Thoracic aorta (tissue), 2 donors: ENCODE measurements around the gene RABL6. TPM values are rescaled to one million over a fixed set of nuclear protein-coding genes. Genes with fewer than 3 reads are reported as not detected.

Experiments used
- ATAC-seq: fragments of 150-250 bp; one replicate; pipeline ENCODE4 v1.8.0; 2017; ENCODE audit warnings: low read depth; ENCODE audit not compliant: insufficient number of reproducible peaks, low FRiP score
- DNase-seq: peaks from one replicate; pipeline ENCODE4 v3.0.0-alpha.2; 2020; ENCODE audit warnings: low spot score
- H3K27ac ChIP-seq, 2 donors: fragments of 200-600 bp; sonication (generic); 1 replicate in 1 of 2; 2 replicates in 1 of 2; pipeline ENCODE4 v1.5.1; 2016; ENCODE audit warnings: mild to moderate bottlenecking in 2 of 2, moderate library complexity in 2 of 2
- H3K27me3 ChIP-seq: fragments of 200-600 bp; sonication (generic); replicated peaks from 2 replicates; pipeline ENCODE4 v1.6.0; 2016; ENCODE audit warnings: mild to moderate bottlenecking; ENCODE audit not compliant: insufficient read depth
- H3K36me3 ChIP-seq: fragments of 200-600 bp; sonication (generic); one replicate; pipeline ENCODE4 v1.5.1; 2016
- H3K4me1 ChIP-seq, 2 donors: fragments of 200-600 bp; sonication (generic); 1 replicate in 1 of 2; 2 replicates in 1 of 2; pipeline versions ENCODE4 v1.5.1 to v1.6.0; 2016; ENCODE audit warnings: low read depth in 2 of 2, mild to moderate bottlenecking in 1 of 2; ENCODE audit not compliant: control insufficient read depth in 1 of 2
- H3K4me3 ChIP-seq: fragments of 200-600 bp; sonication (generic); 2 replicates; pipeline ENCODE4 v1.5.1; 2016; ENCODE audit warnings: mild to moderate bottlenecking
- H3K9me3 ChIP-seq: fragments of 200-600 bp; sonication (generic); 2 replicates; pipeline ENCODE4 v1.5.1; 2016
- CTCF ChIP-seq: fragments of 200-600 bp; sonication (generic); IDR thresholded peaks from one replicate; pipeline ENCODE4 v1.5.1; 2019; ENCODE audit warnings: antibody characterized with exemption
- total RNA-seq, 2 donors: library from RNA; depleted of rRNA; stranded (reverse); fragments of >200 nt; gene quantifications; one replicate each; pipeline versions ENCODE4 v1.1.0 to v1.2.3, GENCODE V29; 2016

The RABL6 gene
- total RNA-seq, 2 donors from 2014 or later, result 61.7 to 86.2 TPM

GRCh38 chr9:136823136-136824046, 15.6 kb downstream of the RABL6 start:
- H3K36me3 ChIP-seq, result peaks cover 28% of the 10 kb centered on the region
- peaks cover 3 to 11% of the 10 kb centered on the region in 2 donors for H3K4me1 ChIP-seq
- no peaks in the 10 kb centered on the region for H3K27me3 ChIP-seq
- no peak overlapping the region for H3K27ac ChIP-seq
- ATAC-seq (no peak), DNase-seq (no peak)
- H3K4me3 ChIP-seq, result no peak overlapping the region
- no peak for TF ChIP-seq CTCF
- H3K9me3 ChIP-seq, result no peaks in the 10 kb centered on the region

- no peak for DNase-seq
- TF ChIP-seq CTCF, result no peak
- no peak overlapping the region for H3K27ac ChIP-seq
- no peaks in the 10 kb centered on the region for H3K27me3 ChIP-seq
- no peak for ATAC-seq
- H3K4me1 ChIP-seq, result peaks cover 3 to 11% of the 10 kb centered on the region in 2 donors
- H3K9me3 ChIP-seq, result no peaks in the 10 kb centered on the region
- H3K36me3 ChIP-seq, result peaks cover 40% of the 10 kb centered on the region
- H3K4me3 ChIP-seq, result no peak overlapping the region
These were observed 16.9 kb downstream of the RABL6 start for GRCh38 chr9:136824496-136825225.

- Histone ChIP-seq H3K9me3 (no peaks in the 10 kb centered on the region), H3K4me3 (no peak overlapping the region), H3K27ac (no peak overlapping the region), H3K27me3 (no peaks in the 10 kb centered on the region), H3K36me3 (peaks cover 49% of the 10 kb centered on the region), H3K4me1 (peaks cover 3 to 11% of the 10 kb centered on the region in 2 donors)
- ATAC-seq, result no peak
- TF ChIP-seq CTCF, result no peak
- DNase-seq, result no peak
These were observed 17.8 kb downstream of the RABL6 start for GRCh38 chr9:136825295-136826187.

- no peak for ATAC-seq
These were observed 18.4 kb downstream of the RABL6 start for GRCh38 chr9:136826188-136826541.

More at GRCh38 chr9:136826188-136826541, 18.4 kb downstream of the RABL6 start:
- DNase-seq, result no peak
- Histone ChIP-seq H3K4me3 (no peak overlapping the region), H3K4me1 (peaks cover 3 to 9% of the 10 kb centered on the region in 2 donors), H3K27ac (no peak overlapping the region), H3K36me3 (peaks cover 55% of the 10 kb centered on the region), H3K9me3 (no peaks in the 10 kb centered on the region), H3K27me3 (no peaks in the 10 kb centered on the region)
- TF ChIP-seq CTCF, result no peak
